HEK293T (cell line): Measurements from ENCODE around the gene FGF14.

ENCODE experiments used
- FOXA1 ChIP-seq: fragments of 450-650 bp; IDR thresholded peaks from 2 replicates; pipeline ENCODE4 v1.6.1; 2016; ENCODE audit warnings: mild to moderate bottlenecking
- FOXK2 ChIP-seq: fragments of 450-650 bp; IDR thresholded peaks from 2 replicates; pipeline ENCODE4 v1.6.1; 2016; ENCODE audit warnings: mild to moderate bottlenecking
- HDGF ChIP-seq: fragments of 450-650 bp; IDR thresholded peaks from 2 replicates; pipeline ENCODE4 v1.6.1; 2017; ENCODE audit warnings: antibody characterized with exemption, borderline replicate concordance
- SP1 ChIP-seq: fragments of 450-650 bp; IDR thresholded peaks from 2 replicates; pipeline ENCODE4 v1.6.1; 2017
- SUZ12 ChIP-seq: fragments of 450-650 bp; IDR thresholded peaks from 2 replicates; pipeline ENCODE4 v1.6.1; 2016; ENCODE audit warnings: mild to moderate bottlenecking

DNA sequence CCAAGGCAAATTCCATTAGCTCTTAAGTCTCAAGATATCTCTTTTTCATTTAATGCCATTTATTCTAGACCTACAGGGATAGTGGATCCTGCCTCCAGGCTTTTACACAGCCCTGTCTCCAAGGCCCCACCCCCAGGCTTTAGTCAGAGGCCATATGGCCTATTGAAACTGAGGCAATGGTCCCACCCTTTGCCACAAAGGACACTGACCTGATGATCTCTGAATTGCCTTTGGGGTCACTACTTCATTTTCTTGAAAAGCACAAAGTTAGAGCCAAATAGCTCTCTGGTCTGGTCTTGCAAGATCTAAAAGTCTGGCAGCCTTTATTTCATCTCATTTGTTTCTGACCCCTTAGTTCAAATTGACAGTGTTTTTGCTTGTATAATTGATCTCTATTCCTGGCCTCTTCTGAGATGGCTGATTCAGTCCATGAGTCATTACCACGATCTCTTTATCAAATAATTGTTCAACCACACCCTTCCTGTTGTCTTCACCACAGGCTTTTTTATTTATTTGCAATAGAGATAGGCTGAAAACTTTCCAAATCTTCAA, 209.8 kb downstream of the FGF14 start:
- TF ChIP-seq FOXA1 (no peak), SP1 (no peak), SUZ12 (no peak), FOXK2 (no peak), HDGF (no peak)
